ENCODE data around the gene CTPS2.

Gene CTPS2

GRCh38 chrX:16628946-16629595 lies 83.4 kb downstream of the CTPS2 start:
- TF ChIP-seq CTCF (IDR thresholded peaks at IDR 0.05), result no peak

- TF ChIP-seq CTCF (IDR thresholded peaks at IDR 0.05), result no peak
Observed at GRCh38 chrX:16619024-16619423, 93.4 kb downstream of the CTPS2 start.

DNA sequence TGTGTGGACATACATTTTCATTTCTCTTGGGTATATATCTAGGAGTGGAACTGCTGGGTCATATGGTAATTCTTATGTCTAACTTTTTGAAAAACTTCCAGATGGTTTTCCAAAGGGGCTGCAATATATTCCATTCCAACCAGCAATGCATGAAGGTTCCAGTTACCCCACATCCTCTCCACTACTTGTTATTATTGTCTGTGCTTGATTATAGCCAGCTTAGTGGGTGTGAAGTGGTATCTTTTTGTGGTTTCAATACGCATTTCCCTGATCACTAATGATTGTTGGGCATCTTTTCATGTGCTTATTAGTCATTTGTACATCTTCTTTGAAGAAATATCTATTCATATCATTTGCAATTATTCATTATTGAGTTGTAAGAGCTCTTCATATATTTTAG lies 94.0 kb downstream of the CTPS2 start:
- no peak for TF ChIP-seq CTCF (IDR thresholded peaks at IDR 0.05)

DNA sequence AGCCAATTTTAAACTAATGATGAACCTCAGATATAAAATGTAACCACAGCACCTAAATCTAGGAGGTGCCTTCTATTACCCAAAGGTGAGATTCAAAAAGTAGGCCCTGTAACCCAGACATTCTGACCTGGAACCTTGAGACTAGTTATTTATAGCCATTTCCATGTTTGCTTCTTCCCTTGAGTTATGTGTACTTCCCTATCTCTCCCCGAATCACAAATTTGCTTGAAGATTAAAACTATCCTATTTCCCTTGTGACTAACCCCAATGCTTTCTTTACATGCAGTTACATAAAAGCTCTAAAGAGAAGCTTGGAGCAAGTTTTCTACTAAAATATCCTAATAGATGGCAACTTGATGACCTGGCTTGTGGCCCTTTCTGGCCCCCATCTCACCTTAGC lies 95.1 kb downstream of the CTPS2 start:
- TF ChIP-seq CTCF (IDR thresholded peaks at IDR 0.05), result no peak

GRCh38 chrX:16612257-16612897 lies 100.1 kb downstream of the CTPS2 start:
- no peak for TF ChIP-seq CTCF (IDR thresholded peaks at IDR 0.05)

DNA sequence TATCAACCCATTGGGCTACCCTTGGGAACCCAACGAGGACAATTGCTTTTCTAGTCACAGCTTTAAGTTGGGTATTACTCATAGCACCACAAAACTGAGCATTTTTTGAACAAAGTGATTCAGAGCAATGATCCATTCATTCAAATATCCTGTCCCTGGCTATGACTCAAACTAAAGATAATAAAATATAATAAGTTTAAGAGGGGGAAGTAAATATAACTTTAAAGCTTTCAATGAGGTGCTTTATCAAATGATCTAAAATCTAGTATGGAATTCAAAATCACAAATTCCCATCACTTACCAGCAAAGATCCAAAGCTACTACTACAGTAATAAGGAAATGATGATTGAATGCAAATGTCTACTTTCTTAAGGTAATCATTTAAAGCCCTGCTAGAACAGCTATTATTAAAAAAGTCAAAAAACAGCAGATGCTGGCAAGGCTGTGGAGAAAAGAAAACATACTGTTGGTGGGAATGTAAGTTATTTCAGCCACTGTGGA lies 102.3 kb downstream of the CTPS2 start:
- TF ChIP-seq CTCF (IDR thresholded peaks at IDR 0.05), result no peak

GRCh38 chrX:16606142-16606720 lies 106.2 kb downstream of the CTPS2 start:
- TF ChIP-seq CTCF (IDR thresholded peaks at IDR 0.05), result no peak
